IMR-90 (cell line): ENCODE data around the gene ASL. TPM values are rescaled to one million over a fixed set of nuclear protein-coding genes. Genes with fewer than 3 reads are reported as not detected.

ENCODE experiments used
- ATAC-seq: fragments of 200-7000 bp; cut with Tn5 transposase; 2 replicates; pipeline ENCODE4 v1.9.1; 2020; ENCODE audit warnings: low read depth, mild to moderate bottlenecking, moderate library complexity
- BruUV-seq: library from RNA; stranded (reverse); fragments of 400-500 nt; replicated peaks from 2 replicates; lab custom pipeline; 2021; lab: Mats Ljungman, UMichigan
- CTCF ChIA-PET: fragments of 300-600 bp; formaldehyde crosslinking; extraction: SDS; loops from one replicate; lab custom pipeline; 2021; ENCODE audit warnings: antibody characterized with exemption; lab: Yijun Ruan, JAX
- POLR2A ChIA-PET: fragments of 300-600 bp; sonication (Branson Sonifier 250); formaldehyde crosslinking; loops from one replicate; lab custom pipeline; 2022; ENCODE audit warnings: antibody characterized with exemption; ENCODE audit not compliant: unreplicated experiment; lab: Charles Lee
- DNase-seq: peaks from one replicate; pipeline ENCODE4 v3.0.0; 2013
- H2AFZ ChIP-seq: replicated peaks from 2 replicates; pipeline ENCODE3; 2013; ENCODE audit warnings: low read length, mild to moderate bottlenecking; ENCODE audit not compliant: poor library complexity
- H2AK5ac ChIP-seq: 2 replicates; pipeline ENCODE4 v1.6.1; 2013; ENCODE audit warnings: low read depth, low read length, inconsistent platforms
- H2AK9ac ChIP-seq: replicated peaks from 2 replicates; pipeline ENCODE3; 2013; ENCODE audit warnings: mild to moderate bottlenecking, low read depth, low read length, moderate library complexity; ENCODE audit not compliant: poor library complexity
- H2BK120ac ChIP-seq: 2 replicates; pipeline ENCODE4 v1.6.1; 2013; ENCODE audit warnings: low read depth, low read length, inconsistent platforms
- H2BK15ac ChIP-seq: 3 replicates; pipeline ENCODE4 v1.6.1; 2013; ENCODE audit warnings: low read depth, low read length, inconsistent platforms
- H2BK20ac ChIP-seq: 2 replicates; pipeline ENCODE4 v1.6.1; 2013; ENCODE audit warnings: low read depth, mild to moderate bottlenecking, inconsistent platforms, low read length, moderate library complexity
- H2BK5ac ChIP-seq: 2 replicates; pipeline ENCODE4 v1.6.1; 2013; ENCODE audit warnings: mild to moderate bottlenecking, low read depth, low read length, inconsistent platforms; ENCODE audit not compliant: poor library complexity, severe bottlenecking
- H3K14ac ChIP-seq: replicated peaks from 2 replicates; pipeline ENCODE4 v1.6.1; 2013; ENCODE audit warnings: low read depth, low read length, inconsistent platforms
- H3K18ac ChIP-seq: 2 replicates; pipeline ENCODE4 v1.6.1; 2013; ENCODE audit warnings: low read depth, low read length, control low read depth
- H3K23ac ChIP-seq: 2 replicates; pipeline ENCODE4 v1.6.1; 2013; ENCODE audit warnings: low read depth, low read length, inconsistent platforms
- H3K27ac ChIP-seq: 2 replicates; pipeline ENCODE4 v1.5.1; 2013; ENCODE audit warnings: mild to moderate bottlenecking, control low read depth, low read length; ENCODE audit not compliant: insufficient read depth
- H3K27me3 ChIP-seq: 2 replicates; pipeline ENCODE4 v1.6.1; 2013; ENCODE audit warnings: low read length; ENCODE audit not compliant: control insufficient read depth, insufficient read depth
- H3K36me3 ChIP-seq: 2 replicates; pipeline ENCODE4 v1.6.1; 2013; ENCODE audit warnings: low read length, mixed read lengths; ENCODE audit not compliant: control insufficient read depth, insufficient read depth
- H3K4ac ChIP-seq: 2 replicates; pipeline ENCODE4 v1.6.1; 2013; ENCODE audit warnings: low read depth, low read length, inconsistent platforms
- H3K4me1 ChIP-seq: 2 replicates; pipeline ENCODE4 v1.6.1; 2013; ENCODE audit warnings: low read length, mixed read lengths; ENCODE audit not compliant: control insufficient read depth, insufficient read depth
- H3K4me2 ChIP-seq: 2 replicates; pipeline ENCODE4 v1.6.1; 2013; ENCODE audit warnings: low read depth, mild to moderate bottlenecking, control low read depth, low read length, moderate library complexity
- H3K4me3 ChIP-seq: 2 replicates; pipeline ENCODE4 v1.5.1; 2013; ENCODE audit warnings: low read depth, mild to moderate bottlenecking, control low read depth, low read length, moderate library complexity; ENCODE audit not compliant: insufficient read depth
- H3K56ac ChIP-seq: 2 replicates; pipeline ENCODE4 v1.6.1; 2013; ENCODE audit warnings: low read length, inconsistent platforms; ENCODE audit not compliant: insufficient read depth; ENCODE audit errors: extremely low read depth
- H3K79me1 ChIP-seq, 2 experiments: 2 replicates each; pipeline ENCODE4 v1.6.1; 2013; ENCODE audit warnings: low read length in 2 of 2, inconsistent platforms in 1 of 2, low read depth in 1 of 2
- H3K9ac ChIP-seq: 2 replicates; pipeline ENCODE4 v1.6.1; 2013; ENCODE audit warnings: low read depth, low read length, control low read depth
- H3K9me1 ChIP-seq: 2 replicates; pipeline ENCODE4 v1.6.1; 2013; ENCODE audit warnings: low read length, inconsistent platforms; ENCODE audit not compliant: insufficient read depth
- H3K9me3 ChIP-seq: 2 replicates; pipeline ENCODE4 v1.6.1; 2013; ENCODE audit warnings: low read length; ENCODE audit not compliant: control insufficient read depth, insufficient read depth
- H4K20me1 ChIP-seq: 2 replicates; pipeline ENCODE4 v1.6.1; 2013; ENCODE audit warnings: low read length, inconsistent platforms; ENCODE audit not compliant: insufficient read depth
- H4K5ac ChIP-seq: 2 replicates; pipeline ENCODE4 v1.6.1; 2013; ENCODE audit warnings: mild to moderate bottlenecking, low read depth, low read length, control low read depth
- H4K8ac ChIP-seq, 2 experiments: 2 replicates each; pipeline ENCODE4 v1.6.1; 2013; ENCODE audit warnings: low read depth in 2 of 2, low read length in 2 of 2, control low read depth in 1 of 2, inconsistent platforms in 1 of 2
- H4K91ac ChIP-seq: 2 replicates; pipeline ENCODE4 v1.6.1; 2013; ENCODE audit warnings: low read depth, low read length, inconsistent platforms; ENCODE audit not compliant: insufficient read depth
- CEBPB ChIP-seq: IDR thresholded peaks from 2 replicates; pipeline ENCODE4 v1.6.1; 2012; ENCODE audit warnings: low read depth, low read length, improper control_type of control experiment
- FOS ChIP-seq: fragments of 150-350 bp; IDR thresholded peaks from 2 replicates; pipeline ENCODE4 v1.6.1; 2016; ENCODE audit warnings: low read depth, low read length
- MAZ ChIP-seq: IDR thresholded peaks from 2 replicates; pipeline ENCODE4 v1.6.1; 2012; ENCODE audit warnings: low read depth, mild to moderate bottlenecking, low read length, improper control_type of control experiment, moderate library complexity, borderline replicate concordance
- RFX5 ChIP-seq: IDR thresholded peaks from 2 replicates; pipeline ENCODE4 v1.8.0; 2012; ENCODE audit warnings: low read depth, mild to moderate bottlenecking, low read length, moderate library complexity
- WGBS, 2 experiments: methylation state at CpG; one replicate each; pipeline versions ENCODE4 v1.1.5 to v1.1.7; 2013; ENCODE audit warnings: missing lambda C conversion rate in 2 of 2; ENCODE audit not compliant: insufficient read length in 1 of 2; ENCODE audit errors: extremely low coverage in 2 of 2; 5-methylcytosine and 5-hydroxymethylcytosine counted together
- dilution Hi-C: fragments of 300-500 bp; cut with HindIII; formaldehyde crosslinking; loops from one replicate; pipeline ENCODE4 v1.14.3; 2018; ENCODE audit warnings: low sequenced_read_pairs; ENCODE audit not compliant: unreplicated experiment
- in situ Hi-C: fragments of 300-500 bp; cut with MboI; formaldehyde crosslinking; loops from 3 replicates; pipeline ENCODE4 v1.14.3; 2019; ENCODE audit warnings: low sequenced_read_pairs, inconsistent platforms, mixed read lengths
- intact Hi-C: fragments of 100-400 bp; cut with micrococcal nuclease; formaldehyde crosslinking; loops from 2 replicates; pipeline ENCODE4 v1.10.0; 2022
- polyA plus RNA-seq, 3 experiments: library from polyadenylated mRNA; depleted of rRNA; stranded (reverse); fragments of >200 nt; gene quantifications; 2 replicates each; pipeline ENCODE4 v1.2.3, GENCODE V29; 2012; ENCODE audit warnings: low replicate concordance in 1 of 3
- total RNA-seq: library from RNA; depleted of rRNA; stranded (reverse); fragments of >200 nt; gene quantifications from 2 replicates; pipeline ENCODE4 v1.2.3, GENCODE V29; 2012
- TF ChIP-seq, protein P1 (sequence below): conservative IDR thresholded peaks from 2 replicates; pipeline ENCODE4 v1.5.1; 2012; ENCODE audit warnings: mild to moderate bottlenecking, low read depth, low read length, improper control_type of control experiment

The ASL gene
- total and polyA plus RNA-seq, 2 of the 4 experiments (the other 2 are of a cell fraction): 49.0 to 50.0 TPM

DNA sequence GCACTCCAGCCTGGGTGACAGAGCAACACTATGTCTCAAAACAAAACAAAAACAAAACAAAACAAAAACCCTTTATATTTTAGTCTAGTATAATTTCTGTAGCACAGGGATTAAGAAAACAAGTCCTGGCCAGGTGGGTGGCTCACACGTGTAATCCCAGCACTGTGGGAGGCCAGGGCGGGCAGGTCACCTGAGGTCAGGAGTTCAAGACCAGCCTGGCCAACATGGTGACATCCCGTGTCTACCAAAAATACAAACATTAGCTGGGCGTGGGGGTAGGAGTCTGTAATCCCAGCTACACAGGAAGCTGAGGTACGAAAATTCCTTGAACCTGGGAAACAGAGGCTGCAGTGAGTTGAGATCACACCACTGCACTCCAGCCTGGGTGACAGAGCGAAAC is 23.2 kb upstream of the ASL start:
- H3K23ac ChIP-seq: no peak overlapping the region
- H2BK20ac ChIP-seq: peak overlapping the region; percentile 42; the same call in 1 of the 2 replicates
- TF ChIP-seq FOS: no peak
- TF ChIP-seq, protein P1, sequence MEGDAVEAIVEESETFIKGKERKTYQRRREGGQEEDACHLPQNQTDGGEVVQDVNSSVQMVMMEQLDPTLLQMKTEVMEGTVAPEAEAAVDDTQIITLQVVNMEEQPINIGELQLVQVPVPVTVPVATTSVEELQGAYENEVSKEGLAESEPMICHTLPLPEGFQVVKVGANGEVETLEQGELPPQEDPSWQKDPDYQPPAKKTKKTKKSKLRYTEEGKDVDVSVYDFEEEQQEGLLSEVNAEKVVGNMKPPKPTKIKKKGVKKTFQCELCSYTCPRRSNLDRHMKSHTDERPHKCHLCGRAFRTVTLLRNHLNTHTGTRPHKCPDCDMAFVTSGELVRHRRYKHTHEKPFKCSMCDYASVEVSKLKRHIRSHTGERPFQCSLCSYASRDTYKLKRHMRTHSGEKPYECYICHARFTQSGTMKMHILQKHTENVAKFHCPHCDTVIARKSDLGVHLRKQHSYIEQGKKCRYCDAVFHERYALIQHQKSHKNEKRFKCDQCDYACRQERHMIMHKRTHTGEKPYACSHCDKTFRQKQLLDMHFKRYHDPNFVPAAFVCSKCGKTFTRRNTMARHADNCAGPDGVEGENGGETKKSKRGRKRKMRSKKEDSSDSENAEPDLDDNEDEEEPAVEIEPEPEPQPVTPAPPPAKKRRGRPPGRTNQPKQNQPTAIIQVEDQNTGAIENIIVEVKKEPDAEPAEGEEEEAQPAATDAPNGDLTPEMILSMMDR: no peak
- no peak for TF ChIP-seq RFX5
- no peak for TF ChIP-seq MAZ
- TF ChIP-seq CEBPB: no peak
- H4K20me1 ChIP-seq: no peaks in the 10 kb centered on the region
- no peaks in the 10 kb centered on the region for H3K27me3 ChIP-seq
- H3K79me1 ChIP-seq: no peaks in the 10 kb centered on the region
- no peak overlapping the region for H3K27ac ChIP-seq
- H2BK5ac ChIP-seq: peak overlapping the region; percentile 62
- H3K18ac ChIP-seq: peak overlapping the region; percentile 56
- H4K8ac ChIP-seq: peak overlapping the region in 1 of 2 experiments; percentile 33; a peak in 1 of 4 replicates
- H2AFZ ChIP-seq: no peak overlapping the region
- H3K4me3 ChIP-seq: no peak overlapping the region
- H2BK15ac ChIP-seq: peak overlapping the region; percentile 61; the same call in 2 of the 3 replicates
- peaks cover 15% of the 10 kb centered on the region for H3K9me1 ChIP-seq
- ATAC-seq: no peak
- no peaks in the 10 kb centered on the region for H3K36me3 ChIP-seq
- no peak overlapping the region for H3K56ac ChIP-seq
- H4K5ac ChIP-seq: 0 out of 2 replicates have a peak overlapping the region, but pooled peaks have one; percentile 41
- H3K4me2 ChIP-seq: no peak overlapping the region
- no peak overlapping the region; the same call in 1 of the 2 replicates for H4K91ac ChIP-seq
- WGBS, 2 experiments: 70% methylated on average over 2 of the region's 6 CpGs; no CpG with 5 or more reads in 1 of the 2 experiments
- DNase-seq: no peak
- POLR2A ChIA-PET: no interaction called here
- no peaks in the 10 kb centered on the region; the same call in 1 of the 2 replicates for H3K9me3 ChIP-seq
- dilution Hi-C loops: no loop called here
- BruUV-seq: no TSS peak
- intact Hi-C loops: no loop called here
- H3K9ac ChIP-seq: no peak overlapping the region
- in situ Hi-C loops: no loop called here
- CTCF ChIA-PET: interaction anchor here (0.6 to 1.8 kb wide), 2 partner anchors 22 to 187 kb away, joined by 3 read pairs; no protein-coding TSS in a partner anchor
- H2AK5ac ChIP-seq: peak overlapping the region; percentile 69; the same call in 1 of the 2 replicates
- H2BK120ac ChIP-seq: peak overlapping the region; percentile 2; the same call in 1 of the 2 replicates
- H3K4me1 ChIP-seq: peaks cover 14% of the 10 kb centered on the region
- H2AK9ac ChIP-seq: no peak overlapping the region
- H3K14ac ChIP-seq: no peak overlapping the region
- peak overlapping the region; percentile 46; the same call in 1 of the 2 replicates for H3K4ac ChIP-seq
